Endometrium (tissue), 2 donors: ENCODE results near the gene IL1R2.

Source experiments
- FAIRE-seq: peaks from 2 replicates; lab custom pipeline; 2012; peaks lifted over from hg19 to GRCh38; lab: Jason Lieb, UNC
- donor health status: control.
- donor health status: control.

Gene IL1R2, protein sequence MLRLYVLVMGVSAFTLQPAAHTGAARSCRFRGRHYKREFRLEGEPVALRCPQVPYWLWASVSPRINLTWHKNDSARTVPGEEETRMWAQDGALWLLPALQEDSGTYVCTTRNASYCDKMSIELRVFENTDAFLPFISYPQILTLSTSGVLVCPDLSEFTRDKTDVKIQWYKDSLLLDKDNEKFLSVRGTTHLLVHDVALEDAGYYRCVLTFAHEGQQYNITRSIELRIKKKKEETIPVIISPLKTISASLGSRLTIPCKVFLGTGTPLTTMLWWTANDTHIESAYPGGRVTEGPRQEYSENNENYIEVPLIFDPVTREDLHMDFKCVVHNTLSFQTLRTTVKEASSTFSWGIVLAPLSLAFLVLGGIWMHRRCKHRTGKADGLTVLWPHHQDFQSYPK

DNA sequence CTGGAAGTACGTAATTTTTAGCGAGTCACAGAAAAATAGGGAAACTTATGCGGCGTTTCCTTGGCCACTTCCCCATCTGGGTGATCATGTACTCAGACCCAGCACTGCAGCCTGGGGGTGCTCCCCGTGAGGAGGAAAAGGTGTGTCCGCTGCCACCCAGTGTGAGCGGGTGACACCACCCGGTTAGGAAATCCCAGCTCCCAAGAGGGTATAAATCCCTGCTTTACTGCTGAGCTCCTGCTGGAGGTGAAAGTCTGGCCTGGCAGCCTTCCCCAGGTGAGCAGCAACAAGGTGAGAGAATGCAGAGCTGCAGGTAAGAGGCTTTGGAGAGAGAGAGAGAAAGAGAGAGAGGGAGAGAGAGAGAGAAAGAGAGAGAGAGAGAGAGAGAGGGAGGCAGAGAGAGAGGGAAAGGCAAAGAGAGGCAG lies at the start of gene IL1R2:
Gene IL1R2, plus strand, starts transcription at position 240 of the 425 bp plus-strand sequence. CDS start 16,616 bp downstream, outside the sequence.
- no peak for FAIRE-seq

DNA sequence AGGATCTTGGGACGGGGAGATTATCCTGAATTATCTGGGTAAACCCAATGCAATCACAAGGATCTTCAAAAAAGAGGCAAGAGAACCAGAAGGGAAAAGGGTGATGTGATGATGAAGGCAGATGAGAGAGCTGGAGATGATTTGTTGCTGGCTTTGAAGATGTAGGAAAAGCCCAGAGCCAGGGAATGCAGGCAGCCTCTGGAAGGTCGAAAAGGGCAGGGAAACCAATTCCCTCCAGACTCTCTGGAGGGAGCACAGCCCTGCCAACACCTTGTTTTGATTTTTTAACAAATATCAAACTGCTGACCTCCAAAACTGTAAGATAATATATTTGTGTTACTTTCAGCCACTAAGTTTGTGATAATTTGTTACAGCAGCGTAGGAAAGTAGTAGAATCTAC lies 48.9 kb upstream of the IL1R2 start:
- FAIRE-seq, result no peak

DNA sequence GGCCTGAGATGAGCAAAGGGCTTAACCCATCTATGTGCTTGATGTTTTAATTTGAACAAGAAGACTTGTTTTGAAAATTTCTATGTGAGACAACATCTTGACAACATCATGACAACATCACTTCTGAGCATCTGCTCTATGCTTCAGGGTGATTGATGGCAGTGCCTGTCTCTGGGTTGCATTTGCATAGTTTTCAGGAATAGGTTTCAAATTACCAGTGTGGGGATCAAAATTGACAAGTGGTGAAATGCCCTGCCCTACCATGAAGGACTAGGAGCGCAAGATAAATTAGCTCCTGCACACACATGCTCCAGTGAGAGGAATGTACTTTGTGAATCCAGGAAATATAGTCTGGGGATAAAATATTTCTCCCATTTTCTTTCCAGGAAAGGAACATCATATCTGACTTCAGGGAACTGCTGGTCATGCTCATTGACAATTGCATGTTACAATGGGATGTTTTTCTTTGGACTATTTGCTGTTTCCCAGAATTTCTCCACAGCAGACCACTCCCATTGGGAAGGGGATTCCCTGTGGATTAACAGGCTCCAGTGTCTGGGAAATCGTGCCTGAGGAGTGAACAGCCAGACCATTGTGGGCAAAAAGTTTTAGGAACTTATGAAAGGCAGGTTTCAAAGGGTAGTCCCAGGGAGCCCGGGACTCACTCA lies 45.3 kb upstream of the IL1R2 start:
- FAIRE-seq, result no peak

DNA sequence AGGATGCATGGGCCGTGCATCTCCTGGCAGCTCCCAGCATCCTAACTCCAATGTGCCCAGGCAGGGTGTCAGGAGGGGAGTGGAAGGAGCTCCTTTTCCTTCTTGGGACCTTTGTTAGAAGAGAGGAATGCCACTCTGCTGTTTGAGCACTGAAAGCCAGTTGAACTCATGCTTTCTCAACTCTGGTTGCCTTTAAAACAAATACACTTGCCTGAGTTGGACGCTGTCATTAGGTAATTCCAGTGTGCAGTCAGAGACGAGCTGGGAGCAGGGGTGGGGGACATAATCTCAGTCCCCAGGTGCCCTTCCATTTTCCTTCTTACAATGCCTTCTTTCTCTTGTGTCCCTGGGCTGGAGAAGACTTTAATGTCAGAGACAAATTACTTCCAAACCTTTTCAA lies 44.4 kb upstream of the IL1R2 start:
- no peak for FAIRE-seq

DNA sequence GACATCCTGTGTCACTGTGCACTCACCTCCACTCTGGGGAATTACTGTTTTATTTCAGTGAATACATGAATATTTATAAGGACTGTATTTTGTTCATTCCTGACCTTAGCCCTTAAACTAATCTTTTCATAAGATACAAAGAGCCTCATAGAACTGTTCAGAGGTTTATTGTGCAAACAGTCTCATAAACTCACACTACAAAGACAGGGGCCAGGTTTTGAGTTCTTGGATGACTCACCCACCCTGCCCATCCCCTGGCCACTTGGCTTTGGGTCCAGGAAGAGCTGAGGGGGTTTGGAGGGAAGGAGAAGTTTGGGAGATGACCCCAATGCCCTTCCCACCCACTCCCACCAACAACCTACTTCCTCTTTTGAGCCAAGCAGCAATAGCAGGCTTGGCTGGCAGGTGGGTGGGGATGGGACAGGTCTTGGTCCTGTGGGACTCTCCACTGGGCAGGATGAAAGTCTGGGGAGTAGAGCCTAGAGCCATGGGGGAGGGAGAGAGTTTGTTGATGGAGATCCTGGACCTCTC lies 43.1 kb upstream of the IL1R2 start:
- FAIRE-seq, result no peak

DNA sequence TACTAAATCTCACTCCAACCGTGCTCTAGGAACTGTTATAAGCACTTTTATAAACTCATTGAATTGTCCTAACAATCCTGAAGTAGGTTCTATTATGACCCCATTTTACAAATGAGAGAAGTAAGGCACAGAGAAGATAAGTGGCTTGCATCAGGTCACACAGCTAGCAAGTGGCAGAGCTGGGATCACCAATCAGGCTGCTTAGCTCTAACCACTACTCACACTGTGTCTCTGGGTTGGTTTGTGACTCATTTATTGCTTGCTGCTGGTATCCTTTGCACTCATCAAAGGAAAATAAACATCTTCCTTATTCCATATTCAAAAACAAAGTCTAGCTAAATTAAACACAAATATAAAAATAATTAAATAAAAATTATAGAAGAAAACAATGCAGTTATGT lies 42.5 kb upstream of the IL1R2 start:
- no peak for FAIRE-seq

DNA sequence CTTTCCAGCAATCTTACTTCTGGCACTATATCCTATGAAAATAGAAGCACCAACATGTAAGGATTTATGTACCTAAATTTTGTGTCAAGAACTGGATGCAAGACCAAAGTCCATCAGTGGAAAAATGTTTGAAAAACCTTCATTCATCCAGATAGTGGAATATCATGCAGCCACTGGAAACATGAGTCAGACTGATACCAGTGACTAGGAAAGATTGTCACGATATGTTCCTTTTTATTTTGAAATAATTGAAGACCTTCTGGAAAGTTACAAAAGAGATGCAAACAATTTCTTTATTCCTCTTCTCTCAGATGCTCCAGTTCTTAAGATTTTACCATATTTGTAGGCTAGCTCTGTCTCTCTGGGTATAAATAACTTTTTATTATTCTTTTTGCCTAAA lies 40.5 kb upstream of the IL1R2 start:
- FAIRE-seq, result no peak

DNA sequence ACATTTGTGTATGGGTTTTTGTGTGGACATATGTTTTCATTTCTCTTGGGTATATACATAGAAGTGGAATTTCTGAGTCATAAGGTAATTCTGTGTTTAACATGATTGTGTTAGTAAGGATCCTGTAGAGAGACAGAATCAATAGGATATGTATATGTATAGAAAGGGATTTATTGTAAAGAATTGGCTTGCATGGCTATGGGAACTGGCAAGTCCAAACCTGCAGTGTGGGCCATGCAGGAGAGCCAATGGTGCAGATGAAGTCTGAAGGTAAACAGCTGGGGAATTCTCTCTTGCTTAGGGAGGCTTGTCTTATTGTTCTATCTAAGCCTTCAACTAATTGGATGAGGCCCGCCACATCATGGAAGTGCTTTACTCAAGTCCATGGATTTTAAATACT lies 39.2 kb upstream of the IL1R2 start:
- FAIRE-seq, result no peak

DNA sequence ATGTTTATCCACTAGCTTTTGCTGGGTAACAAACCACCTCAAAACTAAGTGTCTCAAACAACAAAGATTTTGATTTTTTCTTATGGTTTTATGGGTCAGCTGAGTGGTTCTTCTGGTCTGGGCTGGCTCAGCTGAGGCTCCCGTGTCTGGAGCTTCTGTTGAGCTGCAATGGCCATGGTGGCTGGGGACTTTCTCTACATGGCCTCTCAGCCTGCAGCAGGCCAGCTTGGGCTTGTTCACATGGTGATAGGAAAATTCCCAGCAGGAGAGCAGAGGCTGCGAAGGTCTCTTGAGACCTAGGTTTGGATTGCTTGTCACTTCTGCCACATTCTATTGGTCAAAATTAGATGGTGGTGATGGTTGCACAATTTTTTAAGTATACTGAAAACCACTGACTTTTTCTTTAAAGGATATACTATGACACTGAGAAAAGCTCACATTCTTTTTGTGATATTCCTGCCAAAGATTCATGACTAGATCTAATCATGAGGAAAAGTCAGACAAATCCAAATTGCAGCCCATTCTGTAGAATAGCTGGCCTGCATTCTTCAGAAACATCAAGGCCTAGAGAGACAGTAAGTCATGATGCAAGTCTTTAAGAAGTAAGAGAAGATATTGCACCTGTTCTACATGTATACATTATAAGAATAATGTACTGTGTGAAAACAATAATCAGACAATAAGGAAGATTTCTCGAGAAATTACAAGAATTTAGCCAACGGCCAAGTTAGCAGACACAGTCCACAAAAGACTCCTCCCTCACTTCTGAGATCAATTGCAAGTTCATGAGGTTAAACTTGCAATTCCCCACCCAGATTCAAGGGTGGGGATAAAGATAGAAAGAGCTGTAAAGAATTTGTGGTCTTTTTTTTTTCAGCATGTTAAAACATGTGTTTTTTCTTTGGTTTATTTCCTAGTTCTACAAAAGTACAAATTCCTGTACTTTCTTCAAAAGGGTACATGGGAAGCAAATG lies 35.0 kb upstream of the IL1R2 start:
- no peak for FAIRE-seq

DNA sequence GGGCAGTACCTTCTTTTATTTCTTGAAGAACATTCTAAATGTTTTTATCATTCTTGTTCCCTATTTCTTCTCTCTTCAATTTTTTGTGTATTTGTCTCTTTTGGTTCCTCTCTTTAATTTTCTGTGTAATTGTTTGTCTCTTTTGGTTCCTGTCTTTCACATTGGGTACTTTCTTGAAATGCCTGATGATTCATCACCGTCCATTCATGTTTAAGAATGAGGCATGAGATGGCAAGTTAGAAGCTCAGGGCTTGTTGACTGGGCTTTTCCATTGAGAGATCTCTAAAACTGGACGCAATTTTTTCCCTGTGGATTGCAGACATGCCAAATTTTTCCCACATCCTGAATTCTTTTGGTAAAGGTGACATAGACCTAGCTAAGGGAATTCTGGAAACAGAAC lies 33.7 kb upstream of the IL1R2 start:
- FAIRE-seq, result no peak

DNA sequence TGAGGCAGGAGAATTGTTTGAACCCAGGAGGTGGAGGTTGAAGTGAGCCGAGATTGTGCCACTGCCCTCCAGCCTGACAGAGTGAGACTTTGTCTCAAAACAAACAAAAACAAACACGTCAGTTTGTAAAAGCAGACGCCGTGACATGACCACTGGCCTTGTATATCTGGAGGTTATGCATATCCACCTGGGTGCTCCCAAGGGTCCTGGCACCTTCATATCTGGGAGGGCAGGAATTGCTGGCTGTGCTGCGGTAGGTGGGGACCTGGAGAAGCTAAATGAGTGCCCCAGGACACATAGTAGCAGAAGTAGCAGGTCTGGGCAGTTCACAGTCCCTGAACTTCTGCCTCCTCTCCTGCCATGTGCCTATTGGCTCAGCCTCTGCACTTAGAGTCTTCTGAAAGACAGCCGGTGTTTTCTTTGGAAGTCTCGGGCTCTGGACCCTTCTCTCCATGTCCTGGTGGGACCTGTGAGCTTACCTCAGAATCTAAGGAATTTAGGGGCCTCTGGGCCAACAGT lies 30.9 kb upstream of the IL1R2 start:
- FAIRE-seq, result no peak

DNA sequence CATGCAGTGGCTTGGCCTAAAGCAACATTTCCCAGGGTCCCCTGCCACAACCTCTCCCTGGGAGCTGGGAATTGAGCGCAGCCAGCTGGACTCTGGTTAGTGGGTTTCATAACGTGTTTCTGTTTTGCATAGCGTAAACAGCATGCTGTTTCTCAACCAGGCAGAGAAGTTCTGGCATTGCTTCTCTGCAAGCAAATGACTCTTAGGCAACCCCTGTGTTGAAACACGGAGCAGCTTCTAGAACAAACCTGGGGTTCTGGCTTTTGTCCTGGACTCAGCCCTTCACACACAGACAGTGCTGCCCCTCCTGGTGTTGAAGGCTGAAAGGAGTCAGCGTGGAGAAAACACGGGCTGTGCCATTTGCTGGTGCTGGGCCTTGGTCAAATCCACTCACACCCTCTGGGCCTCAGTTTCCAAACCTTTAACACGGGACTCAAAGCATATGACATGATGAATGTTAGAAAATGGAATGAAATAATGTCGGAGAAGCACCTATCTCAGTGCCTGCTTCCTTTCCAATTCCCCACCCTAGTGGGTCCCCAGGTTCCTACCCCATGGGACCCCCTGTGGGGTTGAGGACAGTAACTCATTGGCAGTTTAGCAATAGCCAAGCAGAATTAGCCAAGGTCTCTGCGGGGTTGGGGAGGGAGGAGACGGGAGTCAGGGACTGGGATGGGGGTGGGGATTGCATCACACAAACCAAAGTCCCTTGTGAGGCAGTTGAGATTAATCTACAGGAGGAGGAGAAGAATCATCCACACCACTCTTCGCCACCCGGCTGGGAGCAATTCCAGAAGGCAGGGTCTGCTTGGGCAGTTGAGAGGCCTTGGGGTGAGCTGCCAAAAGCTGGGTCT lies 30.2 kb upstream of the IL1R2 start:
- no peak for FAIRE-seq

DNA sequence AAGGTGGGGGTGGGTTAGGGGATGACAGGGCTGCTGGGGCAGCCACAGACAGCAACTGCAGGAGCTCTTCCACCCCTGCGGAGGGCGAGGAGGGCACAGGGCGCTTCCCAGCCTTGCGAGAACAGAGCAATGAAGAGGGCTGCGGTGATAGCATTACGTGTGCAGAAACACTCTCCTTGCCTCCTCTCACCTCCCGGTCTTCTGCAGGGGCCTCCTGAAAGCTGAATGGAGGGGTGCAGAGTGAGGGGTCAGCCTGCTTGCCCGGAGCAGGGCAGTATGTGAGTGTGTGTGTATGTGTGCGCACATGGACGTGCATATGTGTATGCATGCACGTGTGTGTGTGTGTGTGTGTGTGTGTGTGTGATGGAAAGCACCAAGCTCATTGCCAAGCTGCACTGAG lies 29.5 kb upstream of the IL1R2 start:
- FAIRE-seq, result no peak

DNA sequence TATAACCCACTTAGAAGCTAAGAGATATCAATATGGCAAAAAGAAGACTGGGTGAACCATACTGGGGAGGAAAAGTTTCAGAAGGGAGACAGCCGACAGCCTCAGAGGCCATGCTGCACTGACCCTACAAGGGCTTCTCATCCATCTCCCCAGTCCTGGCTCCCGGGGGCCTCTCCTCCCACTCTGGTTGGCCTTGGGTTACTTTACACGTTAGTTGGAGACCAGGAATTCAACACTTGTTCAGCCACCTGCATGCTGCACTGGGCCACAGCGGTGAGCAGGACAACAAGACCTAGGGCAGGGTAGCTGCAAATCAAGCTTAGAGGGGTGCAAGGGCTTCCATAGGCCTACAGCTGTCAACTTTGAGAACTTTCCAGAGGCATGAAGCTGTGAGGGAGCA lies 28.6 kb upstream of the IL1R2 start:
- FAIRE-seq, result no peak

DNA sequence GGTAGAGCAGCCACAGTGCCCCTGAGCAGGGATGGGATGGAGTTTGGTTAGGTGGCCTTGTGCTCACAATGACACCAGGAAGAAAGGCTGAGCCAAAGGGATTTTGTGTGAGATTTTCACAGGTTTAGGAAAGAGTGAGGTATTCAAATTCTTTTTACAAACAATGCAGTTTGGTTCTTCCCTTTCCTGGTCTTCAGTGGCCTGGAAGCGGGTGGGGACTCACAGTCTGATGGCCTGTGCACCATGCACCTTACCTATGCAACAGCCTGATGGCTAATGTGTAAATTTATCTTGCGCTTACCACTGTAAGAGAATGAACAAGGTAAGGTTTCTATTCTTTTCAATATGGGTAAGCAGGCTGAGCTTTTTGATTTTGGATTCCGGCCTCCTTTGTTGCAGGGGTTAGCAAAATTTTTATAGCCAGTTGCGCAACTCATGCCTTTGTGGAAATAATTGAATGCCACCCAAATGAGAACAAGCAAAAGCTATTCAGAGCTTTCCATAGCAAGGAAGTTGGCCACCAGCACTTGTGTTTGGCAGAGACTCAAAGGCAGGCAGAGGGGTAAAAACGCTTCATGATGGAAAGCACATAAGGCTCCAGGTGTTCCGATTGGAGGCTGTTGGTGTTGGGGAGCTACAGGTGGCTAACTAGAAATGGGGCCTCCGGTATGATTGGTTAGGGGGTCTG lies 23.8 kb upstream of the IL1R2 start:
- FAIRE-seq, result no peak

DNA sequence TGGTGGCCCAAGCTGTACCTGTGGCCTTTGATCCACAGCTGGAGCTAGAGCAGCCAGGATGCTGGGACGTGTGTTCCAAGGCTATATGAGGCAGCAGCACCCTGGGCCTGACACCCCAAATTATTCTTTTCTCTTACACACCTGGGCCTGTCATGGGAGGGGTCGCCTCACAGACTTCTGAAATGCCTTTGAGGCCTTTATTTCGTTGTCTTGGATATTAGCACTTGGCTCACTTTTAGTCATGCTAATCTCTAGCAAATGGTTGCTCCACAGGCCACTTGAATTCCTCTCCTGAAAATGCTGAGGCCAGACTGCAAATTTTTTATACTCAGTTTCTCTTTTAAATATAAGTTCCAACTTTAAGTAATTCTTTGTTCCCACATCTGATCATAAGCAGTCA lies 22.0 kb upstream of the IL1R2 start:
- no peak for FAIRE-seq

DNA sequence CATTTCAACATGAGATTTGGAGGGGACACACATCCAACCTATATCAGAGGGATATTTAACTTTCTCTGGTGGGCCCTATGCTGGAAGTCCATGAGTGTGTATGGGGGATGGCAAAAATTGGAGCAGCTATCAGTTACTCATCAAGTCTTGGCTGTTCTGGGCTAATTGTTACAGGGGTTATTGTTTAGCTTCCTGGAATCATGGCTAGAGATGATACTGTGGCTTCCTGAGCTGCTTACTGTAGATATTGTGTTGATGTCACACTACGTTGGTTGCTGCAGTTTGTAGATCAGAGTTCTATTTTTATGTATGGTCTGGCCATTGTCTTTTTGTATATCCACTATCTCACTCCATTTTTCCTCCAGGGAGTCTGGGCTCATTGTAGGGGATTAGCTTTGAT lies 20.9 kb upstream of the IL1R2 start:
- FAIRE-seq, result no peak

DNA sequence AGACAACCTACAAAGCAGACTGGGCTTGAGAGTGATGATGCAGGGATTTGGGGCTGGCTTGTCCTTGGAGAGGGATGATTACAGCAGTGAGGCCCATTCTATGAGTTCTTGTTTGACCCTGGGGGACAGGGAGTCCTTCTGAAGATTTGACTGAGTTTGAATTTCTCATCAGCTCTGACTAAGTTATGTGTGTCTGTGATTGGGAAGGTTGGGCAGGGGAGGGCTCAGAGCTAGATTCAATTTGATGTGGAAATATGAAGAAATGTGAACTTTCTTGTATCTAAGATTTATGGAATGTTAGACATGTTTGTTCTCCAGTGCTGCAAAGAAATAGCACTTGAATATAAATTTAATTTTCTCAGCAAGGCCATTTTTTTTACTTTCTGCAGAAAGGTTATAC lies 19.9 kb upstream of the IL1R2 start:
- no peak for FAIRE-seq

DNA sequence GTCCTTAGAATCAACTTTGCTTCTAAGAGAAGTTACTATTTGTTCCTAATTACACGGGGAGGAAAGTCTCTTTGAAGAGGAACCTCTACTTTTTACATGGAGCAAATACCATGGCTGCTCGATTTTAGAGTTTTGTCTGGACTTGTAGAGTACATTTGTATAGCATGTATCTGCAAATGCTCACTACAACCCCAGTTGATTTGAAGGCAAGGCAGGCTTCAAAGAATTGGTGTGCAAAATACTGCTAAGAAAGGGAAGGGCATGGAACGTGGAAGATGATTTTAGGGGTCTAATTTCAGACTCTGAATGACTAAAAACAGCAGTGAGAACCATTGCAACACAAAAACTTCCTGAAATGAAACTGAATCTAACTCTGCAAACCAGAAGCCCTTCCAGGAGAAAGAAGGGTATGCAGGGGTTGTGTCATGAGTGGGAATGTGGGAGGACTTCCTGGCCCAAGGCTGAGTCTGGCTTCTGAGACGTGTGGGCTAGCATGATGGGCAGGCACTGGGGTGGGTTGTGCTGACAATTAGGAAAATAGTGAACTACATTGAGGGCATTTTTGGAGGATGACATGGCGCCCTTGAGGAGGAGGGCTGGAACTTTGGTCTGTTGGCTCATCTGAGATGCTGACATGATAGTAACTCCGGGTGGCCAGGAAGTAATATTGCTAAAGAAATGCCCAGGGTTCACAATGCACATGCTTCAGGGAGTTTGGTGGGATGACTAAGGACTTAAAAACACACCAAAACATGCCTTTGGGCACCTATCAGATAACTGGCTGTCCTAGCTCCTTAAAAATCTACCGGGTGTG lies 18.9 kb upstream of the IL1R2 start:
- FAIRE-seq, result no peak

DNA sequence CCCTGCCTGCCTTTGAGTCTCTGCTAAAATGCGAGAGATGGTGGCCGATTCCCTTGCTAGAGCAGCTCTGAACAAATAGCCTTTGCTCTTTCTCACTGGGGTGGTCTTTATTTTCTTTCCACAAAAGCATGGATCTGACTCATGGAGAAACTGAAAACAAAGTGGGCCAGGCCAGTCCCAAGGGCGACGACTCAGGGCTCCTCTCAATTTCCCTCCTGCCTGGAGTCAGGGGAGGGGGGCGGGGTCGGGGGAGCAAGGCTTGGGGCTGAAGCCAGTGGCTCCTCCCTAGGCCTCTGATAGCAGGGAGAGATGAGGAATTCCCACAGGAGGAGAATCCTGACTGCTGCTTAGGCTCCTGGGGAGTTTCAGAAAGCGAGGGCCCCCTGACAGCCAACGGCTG lies 17.1 kb upstream of the IL1R2 start:
- no peak for FAIRE-seq
